Transverse colon (tissue), 4 donors: Measurements from ENCODE around the gene WDR6.

Experiments used
- CTCF ChIP-seq, 5 experiments: fragments of 200-600 bp in 3 of 5; fragments of 450-650 bp in 2 of 5; sonication (generic) in 3 of 5; IDR thresholded peaks; 1 replicate in 2 of 5; 2 replicates in 3 of 5; pipeline ENCODE4 v1.5.1; 2016 to 2017; ENCODE audit warnings: antibody characterized with exemption in 5 of 5, inconsistent platforms in 3 of 5, mild to moderate bottlenecking in 2 of 5, moderate library complexity in 1 of 5
- POLR2A ChIP-seq: fragments of 450-650 bp; IDR thresholded peaks from one replicate; pipeline ENCODE4 v1.6.1; 2016; ENCODE audit warnings: antibody characterized with exemption, mild to moderate bottlenecking, moderate library complexity
- POLR2AphosphoS5 ChIP-seq, 3 donors: sonication (generic); formaldehyde crosslinking; IDR thresholded peaks; one replicate each; pipeline ENCODE4 v1.6.1; 2016; ENCODE audit warnings: antibody characterized with exemption in 3 of 3

DNA sequence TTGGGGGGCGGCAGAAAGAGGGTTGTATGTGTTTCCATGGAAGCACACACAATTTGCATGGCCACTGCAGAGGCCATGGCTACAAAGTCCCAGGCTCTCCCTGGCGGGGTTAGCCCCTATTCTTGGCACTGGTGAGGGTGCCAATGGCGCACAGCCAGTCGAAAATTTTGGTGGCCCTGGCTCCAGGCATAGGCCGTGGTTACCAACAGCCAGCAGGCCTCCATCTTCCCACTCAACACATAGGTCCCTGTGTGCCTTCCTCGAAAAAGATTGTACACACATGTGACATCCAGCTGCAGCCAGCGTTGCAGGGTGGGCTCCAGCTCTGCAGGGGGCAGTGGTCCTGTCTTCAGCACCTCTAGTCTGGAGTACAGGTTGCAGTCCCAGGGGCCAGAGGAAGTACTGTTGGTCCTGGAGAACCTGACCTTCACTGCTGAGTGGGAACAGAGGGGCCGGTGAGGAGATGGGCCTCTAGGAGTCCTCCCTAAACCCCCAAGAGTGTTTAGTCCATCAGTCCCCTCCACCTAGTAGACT lies 10.0 kb upstream of the WDR6 start:
- TF ChIP-seq CTCF (IDR thresholded peaks at IDR 0.05) (no peak), POLR2A (no peak), POLR2AphosphoS5 (IDR thresholded peaks at IDR 0.05) (no peak)
